ENCODE results near the gene TAGLN2. TPM values are rescaled to one million over a fixed set of nuclear protein-coding genes. Genes with fewer than 3 reads are reported as not detected.

Gene TAGLN2
- total RNA-seq, 1 experiment from 2014 or later = 66.9 TPM

DNA sequence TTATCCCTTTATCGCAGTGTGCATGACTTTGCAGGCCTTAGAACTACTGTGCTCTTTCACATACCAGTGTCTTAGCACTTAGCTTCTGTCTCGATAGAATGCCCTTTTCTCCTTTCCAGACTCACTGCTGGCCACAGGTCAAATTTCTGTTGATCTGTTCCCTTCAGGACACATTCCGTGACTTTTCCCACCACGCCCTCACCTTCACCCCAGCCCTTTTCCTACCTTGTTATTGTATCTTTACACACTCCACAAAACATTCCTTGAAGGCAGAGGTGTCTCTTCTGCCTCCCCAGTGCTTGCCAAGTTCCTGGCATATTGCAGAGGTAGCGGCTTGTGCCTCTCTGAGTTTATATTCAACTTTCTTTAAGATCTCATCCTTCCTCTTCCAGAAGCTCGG is 23.8 kb upstream of the TAGLN2 start (continued):
- TF ChIP-seq, protein P1, sequence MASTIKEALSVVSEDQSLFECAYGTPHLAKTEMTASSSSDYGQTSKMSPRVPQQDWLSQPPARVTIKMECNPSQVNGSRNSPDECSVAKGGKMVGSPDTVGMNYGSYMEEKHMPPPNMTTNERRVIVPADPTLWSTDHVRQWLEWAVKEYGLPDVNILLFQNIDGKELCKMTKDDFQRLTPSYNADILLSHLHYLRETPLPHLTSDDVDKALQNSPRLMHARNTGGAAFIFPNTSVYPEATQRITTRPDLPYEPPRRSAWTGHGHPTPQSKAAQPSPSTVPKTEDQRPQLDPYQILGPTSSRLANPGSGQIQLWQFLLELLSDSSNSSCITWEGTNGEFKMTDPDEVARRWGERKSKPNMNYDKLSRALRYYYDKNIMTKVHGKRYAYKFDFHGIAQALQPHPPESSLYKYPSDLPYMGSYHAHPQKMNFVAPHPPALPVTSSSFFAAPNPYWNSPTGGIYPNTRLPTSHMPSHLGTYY (CRISPR knock-in tag; IDR thresholded peaks at IDR 0.05) = no peak
- TF ChIP-seq, protein P2, sequence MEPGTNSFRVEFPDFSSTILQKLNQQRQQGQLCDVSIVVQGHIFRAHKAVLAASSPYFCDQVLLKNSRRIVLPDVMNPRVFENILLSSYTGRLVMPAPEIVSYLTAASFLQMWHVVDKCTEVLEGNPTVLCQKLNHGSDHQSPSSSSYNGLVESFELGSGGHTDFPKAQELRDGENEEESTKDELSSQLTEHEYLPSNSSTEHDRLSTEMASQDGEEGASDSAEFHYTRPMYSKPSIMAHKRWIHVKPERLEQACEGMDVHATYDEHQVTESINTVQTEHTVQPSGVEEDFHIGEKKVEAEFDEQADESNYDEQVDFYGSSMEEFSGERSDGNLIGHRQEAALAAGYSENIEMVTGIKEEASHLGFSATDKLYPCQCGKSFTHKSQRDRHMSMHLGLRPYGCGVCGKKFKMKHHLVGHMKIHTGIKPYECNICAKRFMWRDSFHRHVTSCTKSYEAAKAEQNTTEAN (CRISPR knock-in tag; IDR thresholded peaks at IDR 0.05) = no peak
- no peak for TF ChIP-seq SOX15 (CRISPR knock-in tag; IDR thresholded peaks at IDR 0.05)

DNA sequence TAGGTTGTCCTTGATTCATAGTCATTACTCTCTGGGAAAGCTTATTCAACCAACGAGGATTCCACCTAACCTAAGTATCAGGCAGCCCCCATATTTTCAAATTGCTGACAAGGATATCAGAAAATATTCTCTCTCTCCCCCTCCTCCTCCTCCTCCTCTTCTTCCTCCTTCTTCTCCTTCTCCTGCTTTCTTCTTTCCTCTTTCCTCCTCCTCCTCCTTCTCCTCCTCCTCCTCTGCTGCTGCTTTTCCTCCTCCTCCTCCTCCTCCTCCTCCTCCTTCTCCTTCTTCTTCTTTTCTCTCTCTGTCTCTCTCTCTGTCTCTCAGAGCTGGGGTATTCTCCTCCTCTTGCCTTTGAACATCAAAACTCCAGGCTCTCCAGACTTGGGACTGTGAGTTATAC is 22.6 kb upstream of the TAGLN2 start:
- ATAC-seq = no peak
- Mint-ChIP-seq H3K4me3 (no peak overlapping the region), H3K27me3 (ENCODE audit: low read depth) (peaks cover 5% of the 10 kb centered on the region), H3K4me1 (peaks cover 26% of the 10 kb centered on the region), H3K36me3 (no peaks in the 10 kb centered on the region), H3K9me3 (no peaks in the 10 kb centered on the region), H3K27ac (no peak overlapping the region)
- ChIA-PET POLR2A (no interaction called here), CTCF (interaction anchor here (5.8 kb wide), 1 partner anchor 59 kb away, joined by 100 read pairs; no protein-coding TSS in a partner anchor)
- no peak for DNase-seq (ENCODE audit: low spot score)
- TF ChIP-seq RORB (CRISPR knock-in tag; IDR thresholded peaks at IDR 0.05) (no peak), TEAD4 (CRISPR knock-in tag; IDR thresholded peaks at IDR 0.05) (no peak), TP53 (CRISPR knock-in tag; IDR thresholded peaks at IDR 0.05) (no peak), ZNF263 (CRISPR knock-in tag; IDR thresholded peaks at IDR 0.05; ENCODE audit: low read depth) (no peak), TCF7 (CRISPR knock-in tag; IDR thresholded peaks at IDR 0.05; ENCODE audit: low read depth) (no peak), GABPB1 (CRISPR knock-in tag; IDR thresholded peaks at IDR 0.05) (no peak), ETV6 (CRISPR knock-in tag; IDR thresholded peaks at IDR 0.05) (no peak), NR2C2 (CRISPR knock-in tag; IDR thresholded peaks at IDR 0.05) (no peak), MXD4 (CRISPR knock-in tag; IDR thresholded peaks at IDR 0.05; ENCODE audit: borderline replicate concordance) (no peak), ZNF121 (CRISPR knock-in tag; IDR thresholded peaks at IDR 0.05) (no peak)
- TF ChIP-seq, protein P3, sequence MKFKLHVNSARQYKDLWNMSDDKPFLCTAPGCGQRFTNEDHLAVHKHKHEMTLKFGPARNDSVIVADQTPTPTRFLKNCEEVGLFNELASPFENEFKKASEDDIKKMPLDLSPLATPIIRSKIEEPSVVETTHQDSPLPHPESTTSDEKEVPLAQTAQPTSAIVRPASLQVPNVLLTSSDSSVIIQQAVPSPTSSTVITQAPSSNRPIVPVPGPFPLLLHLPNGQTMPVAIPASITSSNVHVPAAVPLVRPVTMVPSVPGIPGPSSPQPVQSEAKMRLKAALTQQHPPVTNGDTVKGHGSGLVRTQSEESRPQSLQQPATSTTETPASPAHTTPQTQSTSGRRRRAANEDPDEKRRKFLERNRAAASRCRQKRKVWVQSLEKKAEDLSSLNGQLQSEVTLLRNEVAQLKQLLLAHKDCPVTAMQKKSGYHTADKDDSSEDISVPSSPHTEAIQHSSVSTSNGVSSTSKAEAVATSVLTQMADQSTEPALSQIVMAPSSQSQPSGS (CRISPR knock-in tag; IDR thresholded peaks at IDR 0.05; ENCODE audit: borderline replicate concordance, low read depth) = no peak

DNA sequence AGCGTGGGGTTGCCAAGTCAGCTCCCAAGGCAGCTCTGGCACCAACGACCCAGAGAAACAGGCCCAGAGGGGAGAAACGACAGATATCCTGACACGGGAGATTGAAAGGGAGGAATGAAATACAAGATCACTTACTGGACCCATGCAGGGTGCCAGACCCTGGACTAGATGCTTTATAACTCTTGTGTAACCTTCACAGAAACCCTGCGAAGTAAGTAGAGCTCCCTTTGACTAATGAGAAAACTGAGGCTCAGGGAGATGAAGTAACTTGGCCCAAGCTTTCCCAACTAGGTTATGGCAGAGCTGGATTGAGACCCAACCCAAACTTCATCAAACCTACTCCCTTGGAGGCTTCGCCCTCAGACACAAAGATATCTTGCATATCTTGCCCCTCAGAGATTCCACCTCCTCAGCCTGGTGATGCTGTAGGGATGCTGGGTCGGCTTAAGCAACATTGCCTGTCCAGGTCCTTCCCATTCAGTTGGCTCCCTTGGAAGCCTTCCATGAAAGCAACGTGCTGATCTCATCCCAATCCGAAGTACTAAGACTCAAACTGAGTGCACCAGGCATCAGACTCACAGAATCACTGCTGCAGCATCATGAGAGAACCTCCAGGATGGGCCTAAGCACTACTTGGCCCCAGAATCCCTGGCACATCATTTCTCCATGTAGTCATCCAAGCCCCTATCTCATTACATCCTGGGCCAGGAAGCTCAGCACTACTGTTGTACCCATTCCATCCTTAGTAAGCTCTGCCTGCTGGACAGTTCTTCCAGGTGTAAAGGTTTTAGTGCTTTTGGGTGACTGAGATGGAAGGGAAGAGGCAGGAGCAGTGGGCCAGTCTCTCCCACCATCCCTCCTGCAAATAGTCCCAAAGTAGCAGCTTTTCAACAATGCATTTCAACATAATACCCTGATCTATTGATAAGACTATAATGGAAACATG is 21.2 kb upstream of the TAGLN2 start:
- Mint-ChIP-seq H3K27ac (peak overlapping the region; percentile 86), H3K27me3 (ENCODE audit: low read depth) (no peaks in the 10 kb centered on the region; the same call in none of the 2 replicates), H3K9me3 (no peaks in the 10 kb centered on the region), H3K4me1 (peaks cover 38% of the 10 kb centered on the region), H3K4me3 (peak overlapping the region; percentile 89), H3K36me3 (no peaks in the 10 kb centered on the region)
- POLR2A ChIA-PET = interaction anchor here (0.6 to 2.9 kb wide), 7 partner anchors 8 to 61 kb away, joined by 3 to 8 read pairs (median 3); partner anchors contain the start of gene SLAMF9
- TF ChIP-seq, protein P4, sequence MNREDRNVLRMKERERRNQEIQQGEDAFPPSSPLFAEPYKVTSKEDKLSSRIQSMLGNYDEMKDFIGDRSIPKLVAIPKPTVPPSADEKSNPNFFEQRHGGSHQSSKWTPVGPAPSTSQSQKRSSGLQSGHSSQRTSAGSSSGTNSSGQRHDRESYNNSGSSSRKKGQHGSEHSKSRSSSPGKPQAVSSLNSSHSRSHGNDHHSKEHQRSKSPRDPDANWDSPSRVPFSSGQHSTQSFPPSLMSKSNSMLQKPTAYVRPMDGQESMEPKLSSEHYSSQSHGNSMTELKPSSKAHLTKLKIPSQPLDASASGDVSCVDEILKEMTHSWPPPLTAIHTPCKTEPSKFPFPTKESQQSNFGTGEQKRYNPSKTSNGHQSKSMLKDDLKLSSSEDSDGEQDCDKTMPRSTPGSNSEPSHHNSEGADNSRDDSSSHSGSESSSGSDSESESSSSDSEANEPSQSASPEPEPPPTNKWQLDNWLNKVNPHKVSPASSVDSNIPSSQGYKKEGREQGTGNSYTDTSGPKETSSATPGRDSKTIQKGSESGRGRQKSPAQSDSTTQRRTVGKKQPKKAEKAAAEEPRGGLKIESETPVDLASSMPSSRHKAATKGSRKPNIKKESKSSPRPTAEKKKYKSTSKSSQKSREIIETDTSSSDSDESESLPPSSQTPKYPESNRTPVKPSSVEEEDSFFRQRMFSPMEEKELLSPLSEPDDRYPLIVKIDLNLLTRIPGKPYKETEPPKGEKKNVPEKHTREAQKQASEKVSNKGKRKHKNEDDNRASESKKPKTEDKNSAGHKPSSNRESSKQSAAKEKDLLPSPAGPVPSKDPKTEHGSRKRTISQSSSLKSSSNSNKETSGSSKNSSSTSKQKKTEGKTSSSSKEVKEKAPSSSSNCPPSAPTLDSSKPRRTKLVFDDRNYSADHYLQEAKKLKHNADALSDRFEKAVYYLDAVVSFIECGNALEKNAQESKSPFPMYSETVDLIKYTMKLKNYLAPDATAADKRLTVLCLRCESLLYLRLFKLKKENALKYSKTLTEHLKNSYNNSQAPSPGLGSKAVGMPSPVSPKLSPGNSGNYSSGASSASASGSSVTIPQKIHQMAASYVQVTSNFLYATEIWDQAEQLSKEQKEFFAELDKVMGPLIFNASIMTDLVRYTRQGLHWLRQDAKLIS (CRISPR knock-in tag; IDR thresholded peaks at IDR 0.05; ENCODE audit: borderline replicate concordance) = 0 out of 2 replicates have a peak, but pooled peaks have one; percentile 25
- 0 out of 2 replicates have a peak, but pooled peaks have one; percentile 6 for TF ChIP-seq CBFB (CRISPR knock-in tag; IDR thresholded peaks at IDR 0.05; ENCODE audit: low read depth)
- TF ChIP-seq, protein P5, sequence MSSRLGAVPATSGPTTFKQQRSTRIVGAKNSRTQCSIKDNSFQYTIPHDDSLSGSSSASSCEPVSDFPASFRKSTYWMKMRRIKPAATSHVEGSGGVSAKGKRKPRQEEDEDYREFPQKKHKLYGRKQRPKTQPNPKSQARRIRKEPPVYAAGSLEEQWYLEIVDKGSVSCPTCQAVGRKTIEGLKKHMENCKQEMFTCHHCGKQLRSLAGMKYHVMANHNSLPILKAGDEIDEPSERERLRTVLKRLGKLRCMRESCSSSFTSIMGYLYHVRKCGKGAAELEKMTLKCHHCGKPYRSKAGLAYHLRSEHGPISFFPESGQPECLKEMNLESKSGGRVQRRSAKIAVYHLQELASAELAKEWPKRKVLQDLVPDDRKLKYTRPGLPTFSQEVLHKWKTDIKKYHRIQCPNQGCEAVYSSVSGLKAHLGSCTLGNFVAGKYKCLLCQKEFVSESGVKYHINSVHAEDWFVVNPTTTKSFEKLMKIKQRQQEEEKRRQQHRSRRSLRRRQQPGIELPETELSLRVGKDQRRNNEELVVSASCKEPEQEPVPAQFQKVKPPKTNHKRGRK (CRISPR knock-in tag; IDR thresholded peaks at IDR 0.05; ENCODE audit: borderline replicate concordance) = no peak
- CTCF ChIA-PET = interaction anchor here (0.6 to 5.8 kb wide), 24 partner anchors 9 to 169 kb away, joined by 3 to 100 read pairs (median 4); partner anchors contain the start of genes ATP1A2, KCNJ9 and TAGLN2
- DNase-seq (ENCODE audit: low spot score) (no peak), ATAC-seq (no peak)
